ENCODE results near the gene PCID2.

Gene PCID2

GRCh38 chr13:113129480-113129879 is 79.0 kb downstream of the PCID2 start:
- no peaks in the 10 kb centered on the region for H3K9me3 Mint-ChIP-seq
- ATAC-seq (no peak), DNase-seq (no peak)
- H3K4me3 Mint-ChIP-seq = peak overlapping the region; percentile 16
- H3K36me3 Mint-ChIP-seq (ENCODE audit: low read depth) = no peaks in the 10 kb centered on the region
- H3K4me1 Mint-ChIP-seq = peaks cover 2% of the 10 kb centered on the region
- peaks cover 40% of the 10 kb centered on the region for H3K27me3 Mint-ChIP-seq
- no peak overlapping the region for H3K27ac Mint-ChIP-seq

All from activated naive CD8-positive, alpha-beta T cell treated with anti-CD3 and anti-CD28 coated beads, Interleukin-2, amount 50 U/mL, for 24 hours (primary cell).